ENCODE measurements around the gene KDM3A.

KDM3A gene

GRCh38 chr2:86520153-86520552, 79.0 kb downstream of the KDM3A start:
- no peak for DNase-seq (ENCODE audit: low read depth in 2 of 2)

- DNase-seq (ENCODE audit: low read depth in 2 of 2), result no peak
Observed at GRCh38 chr2:86521922-86522321, 80.8 kb downstream of the KDM3A start.

- DNase-seq (ENCODE audit: low read depth in 2 of 2), result no peak
Observed at GRCh38 chr2:86522711-86523110, 81.5 kb downstream of the KDM3A start.

GRCh38 chr2:86523491-86523890, 82.3 kb downstream of the KDM3A start:
- no peak for DNase-seq (ENCODE audit: low read depth in 2 of 2)

GRCh38 chr2:86525421-86526340, 84.5 kb downstream of the KDM3A start:
- DNase-seq (ENCODE audit: low read depth in 2 of 2), result no peak

GRCh38 chr2:86533589-86533988, 92.4 kb downstream of the KDM3A start:
- DNase-seq (ENCODE audit: low read depth in 2 of 2), result no peak

GRCh38 chr2:86541334-86541733, 100.2 kb downstream of the KDM3A start:
- DNase-seq (ENCODE audit: low read depth in 2 of 2), result no peak
